Measurements from ENCODE around the gene SPATS2L.

The SPATS2L gene

GRCh38 chr2:200373973-200374416 lies 67.5 kb downstream of the SPATS2L start:
- peak in 1 of 3 donors; percentile 11 for DNase-seq (ENCODE audit: low read depth in 3 of 3, low spot score in 1 of 3)

- DNase-seq (ENCODE audit: low read depth in 3 of 3, low spot score in 1 of 3), result no peak
These were observed 70.2 kb downstream of the SPATS2L start for GRCh38 chr2:200376513-200377354.

GRCh38 chr2:200377355-200378336 lies 71.2 kb downstream of the SPATS2L start:
- no peak for DNase-seq (ENCODE audit: low read depth in 3 of 3, low spot score in 1 of 3)

GRCh38 chr2:200378652-200379290 lies 72.3 kb downstream of the SPATS2L start:
- no peak for DNase-seq (ENCODE audit: low read depth in 3 of 3, low spot score in 1 of 3)

- DNase-seq (ENCODE audit: low read depth in 3 of 3, low spot score in 1 of 3), result no peak
These were observed 73.1 kb downstream of the SPATS2L start for GRCh38 chr2:200379481-200380090.

- no peak for DNase-seq (ENCODE audit: low read depth in 3 of 3, low spot score in 1 of 3)
These were observed 73.6 kb downstream of the SPATS2L start for GRCh38 chr2:200380091-200380561.

- no peak for DNase-seq (ENCODE audit: low read depth in 3 of 3, low spot score in 1 of 3)
These were observed 74.5 kb downstream of the SPATS2L start for GRCh38 chr2:200380833-200381542.

- DNase-seq (ENCODE audit: low read depth in 3 of 3, low spot score in 1 of 3), result no peak
These were observed 76.4 kb downstream of the SPATS2L start for GRCh38 chr2:200382874-200383273.

GRCh38 chr2:200383380-200384110 lies 77.1 kb downstream of the SPATS2L start:
- DNase-seq (ENCODE audit: low read depth in 3 of 3, low spot score in 1 of 3), result no peak

GRCh38 chr2:200385063-200385635 lies 78.7 kb downstream of the SPATS2L start:
- no peak for DNase-seq (ENCODE audit: low read depth in 3 of 3, low spot score in 1 of 3)

GRCh38 chr2:200393191-200393590 lies 86.7 kb downstream of the SPATS2L start:
- DNase-seq (ENCODE audit: low read depth in 3 of 3, low spot score in 1 of 3), result no peak

GRCh38 chr2:200394045-200394444 lies 87.6 kb downstream of the SPATS2L start:
- no peak for DNase-seq (ENCODE audit: low read depth in 3 of 3, low spot score in 1 of 3)

- no peak for DNase-seq (ENCODE audit: low read depth in 3 of 3, low spot score in 1 of 3)
These were observed 90.3 kb downstream of the SPATS2L start for GRCh38 chr2:200396781-200397242.

- DNase-seq (ENCODE audit: low read depth in 3 of 3, low spot score in 1 of 3), result no peak
These were observed 91.3 kb downstream of the SPATS2L start for GRCh38 chr2:200397785-200398184.

GRCh38 chr2:200399046-200399445 lies 92.6 kb downstream of the SPATS2L start:
- DNase-seq (ENCODE audit: low read depth in 3 of 3, low spot score in 1 of 3), result no peak

- no peak for DNase-seq (ENCODE audit: low read depth in 3 of 3, low spot score in 1 of 3)
These were observed 93.1 kb downstream of the SPATS2L start for GRCh38 chr2:200399636-200400035.

GRCh38 chr2:200403814-200404213 lies 97.3 kb downstream of the SPATS2L start:
- no peak for DNase-seq (ENCODE audit: low read depth in 3 of 3, low spot score in 1 of 3)

GRCh38 chr2:200404615-200405014 lies 98.1 kb downstream of the SPATS2L start:
- no peak for DNase-seq (ENCODE audit: low read depth in 3 of 3, low spot score in 1 of 3)
